K562 treated with DMSO at 1 percent for 48 hours (cell line): ENCODE results near the gene TMEM134. TPM values are rescaled to one million over a fixed set of nuclear protein-coding genes. Genes with fewer than 3 reads are reported as not detected.

Experiments used
- total RNA-seq: library from RNA; unstranded; fragments of 300-600 nt; gene quantifications from 2 replicates; pipeline ENCODE4 v1.2.3, GENCODE V29; 2022; ENCODE audit warnings: low replicate concordance; ENCODE audit errors: extremely low read depth

The TMEM134 gene, protein sequence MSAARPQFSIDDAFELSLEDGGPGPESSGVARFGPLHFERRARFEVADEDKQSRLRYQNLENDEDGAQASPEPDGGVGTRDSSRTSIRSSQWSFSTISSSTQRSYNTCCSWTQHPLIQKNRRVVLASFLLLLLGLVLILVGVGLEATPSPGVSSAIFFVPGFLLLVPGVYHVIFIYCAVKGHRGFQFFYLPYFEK
- total RNA-seq: not detected in 2 replicates

DNA sequence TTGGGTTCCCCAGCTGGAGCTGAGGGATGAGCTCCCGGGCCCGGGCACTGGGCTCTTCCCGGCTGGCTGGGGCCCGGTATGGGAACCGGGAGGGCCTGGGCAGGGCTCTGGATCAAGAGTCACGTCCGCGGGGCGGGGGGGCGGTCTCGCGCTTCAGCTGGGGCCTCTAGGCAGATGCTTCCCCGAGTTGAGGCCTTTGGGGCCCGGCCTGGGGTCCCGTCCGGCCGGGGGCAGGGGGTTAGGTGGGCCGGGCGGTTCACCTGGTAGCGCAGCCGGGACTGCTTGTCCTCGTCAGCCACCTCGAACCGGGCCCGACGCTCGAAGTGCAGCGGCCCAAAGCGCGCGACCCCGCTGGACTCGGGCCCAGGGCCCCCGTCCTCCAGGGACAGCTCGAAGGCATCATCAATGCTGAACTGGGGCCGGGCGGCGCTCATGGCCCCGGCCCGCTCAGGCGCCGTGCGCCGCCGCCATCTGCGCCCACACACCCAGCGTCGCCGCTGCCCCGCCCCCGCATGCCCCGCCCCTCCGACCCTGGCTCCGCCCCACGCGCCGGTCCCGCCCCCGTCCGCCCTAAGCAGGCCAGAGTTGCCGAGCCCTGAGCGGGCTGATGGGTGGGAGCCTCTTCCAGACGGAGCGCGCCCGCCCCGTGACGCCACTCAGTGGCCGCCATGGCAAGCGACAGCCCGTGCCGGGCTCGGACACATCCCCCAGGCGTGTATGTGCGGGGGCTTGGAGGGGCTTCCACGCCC is at the start of gene TMEM134:
TSS of gene TMEM134 (minus strand) at position 493 of the 749 bp plus-strand sequence. CDS start at position 434, 59 bp downstream.

DNA sequence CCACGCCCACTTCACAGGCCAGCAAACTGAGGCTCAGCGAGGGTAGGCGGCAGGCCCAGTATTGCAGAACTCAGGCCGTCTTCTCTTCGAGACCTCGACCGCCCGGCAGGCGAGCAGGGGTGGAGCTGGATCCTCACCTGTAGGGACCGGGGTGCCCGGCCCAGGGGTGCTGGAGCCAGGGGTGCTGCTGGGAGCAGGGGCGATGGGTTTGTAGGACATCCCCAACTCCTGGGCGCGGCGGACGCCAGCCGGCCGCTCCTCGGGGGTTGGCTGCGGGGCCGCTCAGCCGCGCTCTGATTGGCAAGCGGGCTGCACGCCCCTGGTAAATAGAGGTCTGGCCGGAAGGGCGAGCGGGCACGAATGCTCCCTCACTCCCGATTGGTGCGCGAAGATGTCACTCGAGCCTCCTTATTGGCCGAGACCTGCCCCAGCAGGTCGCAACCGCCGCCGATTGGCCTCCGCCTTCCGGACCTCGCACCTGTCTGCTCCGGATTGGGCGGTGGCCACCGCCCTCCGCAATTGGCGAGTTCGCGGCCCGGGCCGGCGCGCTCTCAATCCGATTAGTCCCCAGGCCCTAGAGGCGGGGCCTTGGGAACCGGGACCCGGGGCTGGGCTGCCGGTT is 38.9 kb upstream of the TMEM134 start, which contains the start of gene CDK2AP2:
TSS of gene CDK2AP2 (minus strand) at position 299 of the 622 bp plus-strand sequence. CDS start at position 219, 80 bp downstream.

DNA sequence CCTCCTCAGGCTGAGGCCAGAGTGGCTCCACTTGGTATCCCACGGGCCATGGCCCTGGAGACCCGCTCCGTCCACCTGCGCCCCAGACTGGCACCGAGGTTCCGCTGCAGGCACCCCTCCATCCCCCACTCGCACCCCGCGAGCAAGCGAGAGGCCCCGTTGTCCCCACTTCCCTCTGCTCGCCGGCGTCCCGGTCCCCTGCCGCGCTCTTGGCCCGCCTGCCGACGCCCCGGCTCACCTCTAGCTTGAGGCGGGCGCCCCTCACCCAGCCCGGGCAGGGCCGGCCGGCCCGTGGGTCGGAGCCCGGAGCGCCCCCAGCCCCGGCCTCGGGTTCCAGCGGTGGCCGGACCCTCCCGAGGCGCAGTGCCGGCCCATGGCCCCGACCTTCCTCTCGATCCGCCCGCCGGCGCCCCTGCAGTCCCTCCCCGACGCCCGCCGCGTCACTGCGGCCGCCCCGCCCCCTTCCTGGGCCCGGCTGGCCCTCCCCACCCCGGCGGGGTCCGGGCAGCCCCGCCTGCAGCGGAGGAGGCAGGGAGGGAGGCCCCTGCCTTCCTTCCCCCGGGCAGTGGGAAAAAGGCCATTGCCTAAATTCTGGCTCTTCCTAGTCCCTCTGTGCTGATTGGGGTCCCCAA is 36.0 kb upstream of the TMEM134 start, which contains the start of gene PITPNM1:
TSS of gene PITPNM1 (minus strand) at position 414 of the 632 bp plus-strand sequence. CDS start 1,183 bp downstream, outside the sequence.

DNA sequence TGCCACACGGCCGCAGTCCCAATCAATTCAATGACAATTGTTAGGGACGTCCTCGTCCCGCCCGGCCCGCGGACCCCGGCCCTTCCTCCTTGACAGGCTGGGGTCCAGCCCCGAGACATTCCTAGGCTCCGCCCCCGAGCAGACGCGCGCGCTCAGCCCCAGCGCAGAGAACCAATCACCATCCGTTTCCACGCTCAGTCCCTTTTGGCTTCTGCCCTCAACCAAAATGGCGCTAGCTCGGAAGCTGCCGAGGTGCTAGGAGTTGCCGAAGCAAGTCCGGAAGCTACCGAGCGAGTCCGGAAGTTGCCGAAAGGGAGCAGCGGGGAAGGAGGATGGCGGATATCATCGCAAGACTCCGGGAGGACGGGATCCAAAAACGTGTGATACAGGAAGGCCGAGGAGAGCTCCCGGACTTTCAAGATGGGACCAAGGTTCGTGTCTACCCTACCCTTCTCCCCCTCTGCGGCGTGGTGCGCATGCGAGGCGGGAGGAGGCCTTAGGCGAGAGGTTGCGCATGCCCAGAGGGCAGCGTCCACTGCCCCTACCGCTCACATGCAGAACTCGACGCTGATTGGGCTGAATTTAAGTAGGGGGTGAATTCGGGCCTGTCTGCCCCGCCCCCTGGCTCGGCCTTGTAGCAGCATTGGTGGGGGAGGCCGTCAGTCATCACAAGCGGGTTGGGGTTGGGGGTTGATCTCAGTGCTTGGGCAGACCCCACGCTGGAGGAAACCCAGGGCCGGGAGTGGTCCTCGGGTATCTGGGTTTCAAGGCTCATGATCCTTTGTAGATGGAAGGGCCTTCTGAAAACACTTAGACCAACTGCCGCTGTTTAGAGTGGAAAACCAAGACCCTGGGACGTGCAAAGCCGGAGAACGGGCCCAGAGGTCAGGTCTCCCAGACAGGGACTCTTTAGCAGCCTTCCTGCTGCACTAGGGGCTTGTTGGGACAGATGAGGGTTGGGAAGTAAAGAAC is 14.1 kb upstream of the TMEM134 start, which contains the start of gene AIP:
TSS of gene AIP (plus strand) at position 200 of the 972 bp plus-strand sequence. CDS start at position 333, 133 bp downstream.

DNA sequence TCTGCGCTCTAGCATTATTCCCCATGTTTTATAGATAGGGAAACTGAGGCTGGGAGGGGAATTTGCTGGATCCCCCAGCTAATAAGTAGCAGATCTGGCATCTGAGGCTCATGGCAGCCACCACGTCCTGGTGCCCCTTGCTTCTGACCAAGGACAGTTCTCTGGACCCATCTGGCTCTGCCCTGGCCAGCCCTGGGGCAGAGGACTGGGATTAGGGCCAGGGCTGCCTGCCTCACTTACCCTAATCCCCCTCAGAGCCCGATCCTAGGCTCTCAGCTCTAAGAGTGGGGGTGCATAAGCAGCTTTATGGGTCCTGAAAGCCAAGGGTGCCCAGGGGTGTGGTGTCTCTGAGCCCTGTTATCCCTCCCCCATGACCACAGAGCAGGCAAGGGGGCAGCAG is 14.0 kb downstream of the TMEM134 start, which contains the start of gene CABP4:
TSS of gene CABP4 (plus strand) at position 301 of the 400 bp plus-strand sequence. CDS start at position 371, 70 bp downstream.

DNA sequence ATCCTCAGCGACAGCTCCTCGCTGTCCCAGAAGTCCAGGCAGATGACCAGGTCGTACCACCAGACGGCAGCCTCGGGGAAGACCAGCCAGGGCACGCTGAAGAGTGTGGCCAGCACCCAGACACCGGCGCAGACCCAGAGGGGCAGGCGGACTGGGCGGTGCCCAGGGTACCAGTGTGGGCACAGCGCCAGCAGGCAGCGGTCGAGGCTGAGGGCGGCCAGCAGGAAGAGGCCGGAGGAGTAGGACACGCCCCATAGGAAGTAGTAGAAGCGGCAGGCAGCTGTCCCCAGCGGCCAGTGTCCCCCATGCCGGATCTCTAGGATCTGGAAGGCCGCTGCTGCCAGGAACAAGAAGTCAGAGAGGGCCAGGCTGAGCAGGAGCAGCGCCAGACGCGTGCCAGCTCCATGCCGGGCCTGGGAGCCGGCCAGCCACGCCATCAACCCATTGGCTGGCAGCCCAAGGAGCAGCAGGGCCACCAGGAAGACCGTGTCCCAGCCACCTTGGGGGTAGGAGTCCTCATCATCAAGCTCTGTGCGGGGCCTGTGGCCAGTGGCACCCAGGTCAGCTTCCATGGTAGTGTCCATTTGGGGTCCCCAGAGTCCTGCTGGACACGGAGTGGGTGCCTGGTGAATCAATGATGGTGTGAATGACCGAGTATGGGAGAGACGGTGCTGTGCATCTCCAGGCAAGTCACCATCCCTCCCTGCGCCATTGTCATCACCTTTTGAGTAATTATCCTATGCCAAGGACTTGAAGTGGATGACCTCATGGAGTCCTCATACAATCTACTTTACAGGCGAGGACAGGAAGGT is 16.7 kb downstream of the TMEM134 start, which contains the start of gene GPR152:
TSS of gene GPR152 (minus strand) at position 589 of the 812 bp plus-strand sequence. CDS start at position 584, 5 bp downstream.

DNA sequence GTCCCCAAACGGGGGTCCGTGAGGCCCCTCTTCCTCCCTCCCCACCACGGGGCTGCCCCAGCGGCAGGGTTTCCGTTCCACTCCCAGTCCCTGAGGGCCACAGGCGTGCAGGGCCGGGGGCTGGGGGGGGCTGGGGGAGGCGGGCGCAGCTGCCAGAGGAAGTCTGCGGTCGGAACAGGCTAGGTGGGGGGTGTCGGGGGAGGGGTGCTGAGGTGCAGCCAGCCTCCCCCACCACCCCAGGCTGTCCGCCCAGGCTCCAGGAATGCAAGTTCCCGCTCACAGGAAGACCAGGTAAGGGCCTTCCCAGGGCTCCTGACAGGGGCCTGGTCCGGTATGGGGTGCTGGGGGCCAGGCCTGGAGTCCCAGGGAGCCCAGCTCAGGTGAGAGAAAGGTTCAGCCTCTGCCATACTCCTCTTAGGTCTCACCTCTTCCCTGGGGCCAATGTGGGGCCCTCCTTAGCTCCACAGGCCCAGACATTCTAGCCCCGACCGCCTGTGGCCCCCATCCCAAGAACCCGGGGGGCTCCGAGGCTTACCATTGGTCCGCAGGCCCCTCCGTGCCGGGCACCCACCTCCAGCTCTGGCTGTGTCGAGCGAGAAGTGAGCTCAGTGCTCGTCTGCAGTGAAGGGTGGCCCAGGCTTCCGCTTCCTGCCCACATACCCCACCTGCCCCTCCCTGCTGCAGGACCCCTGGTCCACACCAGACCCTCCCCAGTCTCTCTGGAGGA is 31.8 kb downstream of the TMEM134 start, which contains the start of gene PTPRCAP:
TSS of gene PTPRCAP (minus strand) at position 601 of the 727 bp plus-strand sequence. CDS start at position 538, 63 bp downstream.

DNA sequence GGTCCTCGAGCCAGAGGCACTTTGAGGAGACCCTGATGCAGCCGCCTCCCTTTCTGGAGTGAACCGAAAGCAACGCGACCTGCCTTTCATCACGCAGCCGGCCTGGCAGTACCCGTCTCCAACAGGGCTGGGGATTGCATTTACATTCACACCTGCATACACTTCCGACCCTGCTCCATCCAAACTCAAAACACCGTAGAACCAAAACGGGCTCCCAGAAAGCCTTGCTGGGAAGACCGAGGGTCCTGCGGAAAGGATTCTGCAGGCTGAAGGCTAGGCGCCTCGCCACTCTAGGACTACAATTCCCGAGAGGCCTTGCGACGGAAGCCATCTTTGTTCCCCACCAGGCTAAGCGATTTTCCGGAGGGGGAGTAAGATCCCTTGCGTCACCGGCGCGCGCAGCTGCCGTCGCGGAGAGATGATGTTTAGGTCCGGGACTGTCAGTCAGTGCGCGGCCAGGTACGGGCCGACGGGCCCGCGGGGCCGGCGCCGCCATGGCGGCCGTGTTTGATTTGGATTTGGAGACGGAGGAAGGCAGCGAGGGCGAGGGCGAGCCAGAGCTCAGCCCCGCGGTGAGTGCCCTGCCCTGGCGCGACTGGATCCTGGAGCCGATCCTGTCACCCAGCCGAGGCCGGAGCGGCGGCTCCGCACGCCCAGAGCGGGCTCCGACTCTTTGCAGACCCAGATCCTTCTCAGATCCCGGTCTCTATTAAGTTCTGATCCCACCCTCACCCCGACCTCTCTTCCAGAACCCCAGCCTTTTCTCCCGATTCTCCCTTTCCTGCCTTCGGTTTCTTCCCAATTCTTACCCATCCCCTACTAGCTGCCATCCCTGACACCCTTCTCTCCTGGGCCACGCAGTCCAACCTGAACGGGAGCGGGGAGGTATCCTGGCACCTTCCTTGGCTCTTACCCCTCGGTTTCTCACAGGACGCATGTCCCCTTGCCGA is 40.7 kb downstream of the TMEM134 start, which contains the start of gene RPS6KB2:
TSS of gene RPS6KB2 (plus strand) at position 443 of the 950 bp plus-strand sequence. CDS start at position 495, 52 bp downstream.

DNA sequence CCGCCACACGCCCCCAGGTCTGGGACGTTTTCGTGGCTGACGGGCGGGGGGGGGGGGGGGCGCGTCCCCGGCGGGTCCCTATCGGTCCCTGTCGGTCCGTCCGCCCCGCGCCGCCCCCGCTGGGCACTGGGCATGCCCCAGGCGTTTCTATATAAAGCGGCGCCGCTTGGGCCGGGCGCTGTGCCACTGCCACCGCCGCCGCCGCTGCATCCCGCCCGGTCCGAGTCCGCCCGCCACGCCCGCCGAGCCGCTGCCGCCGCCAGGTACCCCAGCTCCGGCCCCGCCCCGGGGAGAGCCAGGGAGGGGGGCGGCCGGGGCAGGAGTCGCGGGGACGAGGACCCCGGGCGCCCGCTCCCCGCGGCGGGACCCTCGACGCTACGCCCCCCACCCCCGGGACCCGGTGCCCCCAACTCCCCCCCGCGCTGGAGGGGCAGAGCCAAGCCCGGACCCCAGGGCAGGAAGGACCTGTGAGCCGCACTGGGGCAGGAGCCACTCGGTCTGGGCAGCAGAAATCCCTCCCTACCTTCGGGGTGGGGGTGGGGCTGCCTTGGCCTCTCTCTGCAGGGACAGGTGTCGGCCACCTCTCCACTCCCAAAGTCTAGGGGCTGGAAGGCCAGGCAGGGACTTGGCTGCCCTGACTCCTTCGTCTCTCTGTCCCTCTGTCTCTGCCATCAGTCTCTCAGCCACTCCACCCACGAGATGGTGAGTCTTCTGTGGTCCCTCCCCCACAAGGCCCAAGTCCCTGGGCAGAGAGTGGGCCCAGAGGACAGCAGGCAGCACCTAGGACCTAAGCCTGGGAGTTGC is 53.3 kb downstream of the TMEM134 start, which contains the start of gene CARNS1:
TSS of gene CARNS1 (plus strand) at position 178 of the 804 bp plus-strand sequence. CDS start at position 700, 522 bp downstream.

Other genes with a start within 250 kb of the TMEM134 start
- 509 TPM in 1 of 2 replicates, not detected in the other for gene GRK2, start 202.8 kb downstream of the TMEM134 start, total RNA-seq
- not detected in 2 replicates for gene ANKRD13D, start 179.9 kb downstream of the TMEM134 start, total RNA-seq
- gene SSH3, start 165.7 kb downstream of the TMEM134 start, total RNA-seq: not detected in 2 replicates
- gene POLD4, start 115.7 kb downstream of the TMEM134 start, total RNA-seq: not detected in 2 replicates
- not detected in 2 replicates for gene CLCF1, start 95.7 kb downstream of the TMEM134 start, total RNA-seq
- gene RAD9A, start 77.3 kb downstream of the TMEM134 start, total RNA-seq: not detected in 2 replicates
- gene PPP1CA, start 67.4 kb downstream of the TMEM134 start, total RNA-seq: 468 TPM in 1 of 2 replicates, not detected in the other
- not detected in 2 replicates for gene TBC1D10C, start 65.2 kb downstream of the TMEM134 start, total RNA-seq
- gene CARNS1, start 53.6 kb downstream of the TMEM134 start, total RNA-seq: not detected in 2 replicates
- not detected in 2 replicates for gene RPS6KB2, start 40.8 kb downstream of the TMEM134 start, total RNA-seq
- not detected in 2 replicates for gene PTPRCAP, start 31.6 kb downstream of the TMEM134 start, total RNA-seq
- gene CORO1B, start 25.8 kb downstream of the TMEM134 start, total RNA-seq: 458 TPM in 1 of 2 replicates, not detected in the other
- gene GPR152, start 16.5 kb downstream of the TMEM134 start, total RNA-seq: not detected in 2 replicates
- not detected in 2 replicates for gene CABP4, start 13.9 kb downstream of the TMEM134 start, total RNA-seq
- not detected in 2 replicates for gene AIP, start 13.8 kb upstream of the TMEM134 start, total RNA-seq
- gene PITPNM1, start 36.1 kb upstream of the TMEM134 start, total RNA-seq: not detected in 2 replicates
- not detected in 2 replicates for gene CDK2AP2, start 38.9 kb upstream of the TMEM134 start, total RNA-seq
- not detected in 2 replicates for gene CABP2, start 54.2 kb upstream of the TMEM134 start, total RNA-seq
- gene GSTP1, start 114.6 kb upstream of the TMEM134 start, total RNA-seq: 2,352 TPM in 1 of 2 replicates, not detected in the other
- not detected in 2 replicates for gene NDUFV1, start 137.7 kb upstream of the TMEM134 start, total RNA-seq
- gene NUDT8, start 160.7 kb upstream of the TMEM134 start, total RNA-seq: not detected in 2 replicates
- not detected in 2 replicates for gene TBX10, start 170.5 kb upstream of the TMEM134 start, total RNA-seq
- not detected in 2 replicates for gene ACY3, start 181.5 kb upstream of the TMEM134 start, total RNA-seq
- gene ALDH3B2, start 205.4 kb upstream of the TMEM134 start, total RNA-seq: not detected in 2 replicates